Vagina (tissue), 2 donors: ENCODE data around the gene KRTDAP. TPM values are rescaled to one million over a fixed set of nuclear protein-coding genes. Genes with fewer than 3 reads are reported as not detected.

ENCODE experiments used
- DNase-seq, 2 donors: peaks; one replicate each; pipeline ENCODE4 v3.0.0-alpha.2; 2017; ENCODE audit errors: extremely low spot score in 2 of 2
- H3K27ac ChIP-seq: fragments of 200-600 bp; sonication (generic); one replicate; pipeline ENCODE4 v1.5.1; 2019
- H3K27me3 ChIP-seq: fragments of 200-600 bp; sonication (generic); one replicate; pipeline ENCODE4 v1.5.1; 2019
- H3K36me3 ChIP-seq, 2 donors: fragments of 200-600 bp; sonication (generic); one replicate each; pipeline ENCODE4 v1.5.1; 2017 to 2019
- H3K4me1 ChIP-seq: fragments of 200-600 bp; sonication (generic); one replicate; pipeline ENCODE4 v1.5.1; 2019
- H3K4me3 ChIP-seq, 2 donors: fragments of 200-600 bp; sonication (generic); 1 replicate in 1 of 2; 2 replicates in 1 of 2; pipeline ENCODE4 v1.5.1; 2016 to 2019
- H3K9me3 ChIP-seq: fragments of 200-600 bp; sonication (generic); one replicate; pipeline ENCODE4 v1.5.1; 2019
- CTCF ChIP-seq, 3 experiments: fragments of 450-650 bp in 2 of 3; fragments of 200-600 bp in 1 of 3; sonication (generic) in 1 of 3; IDR thresholded peaks; one replicate each; pipeline ENCODE4 v1.5.1; 2017 to 2019; ENCODE audit warnings: antibody characterized with exemption in 3 of 3, mild to moderate bottlenecking in 2 of 3, moderate library complexity in 2 of 3
- POLR2A ChIP-seq, 2 donors: fragments of 450-650 bp; IDR thresholded peaks; one replicate each; pipeline ENCODE4 v1.6.1; 2017; ENCODE audit warnings: antibody characterized with exemption in 2 of 2, mild to moderate bottlenecking in 2 of 2, moderate library complexity in 2 of 2
- POLR2AphosphoS5 ChIP-seq, 2 donors: sonication (generic); formaldehyde crosslinking; IDR thresholded peaks; one replicate each; pipeline ENCODE4 v1.9.0; 2017; ENCODE audit warnings: antibody characterized with exemption in 2 of 2, mild to moderate bottlenecking in 2 of 2, low read depth in 1 of 2; ENCODE audit not compliant: insufficient read depth in 1 of 2
- intact Hi-C: fragments of 100-400 bp; cut with DNase I; formaldehyde crosslinking; loops from one replicate; pipeline ENCODE4 v1.15.1; 2023
- total RNA-seq: library from RNA; depleted of rRNA; stranded (reverse); fragments of >200 nt; gene quantifications from one replicate; pipeline ENCODE4 v1.2.3, GENCODE V29; 2016

KRTDAP gene
- total RNA-seq, 1 donor from 2014 or later: 687 TPM

- no peak for DNase-seq
- Histone ChIP-seq H3K9me3 (no peaks in the 10 kb centered on the region), H3K27ac (no peak overlapping the region), H3K36me3 (no peaks in the 10 kb centered on the region), H3K4me3 (no peak overlapping the region), H3K4me1 (peaks cover 14% of the 10 kb centered on the region), H3K27me3 (no peaks in the 10 kb centered on the region)
- intact Hi-C loops: no loop called here
- TF ChIP-seq POLR2AphosphoS5 (IDR thresholded peaks at IDR 0.05; ENCODE audit: insufficient read depth in 1 of 2, low read depth in 1 of 2) (no peak), POLR2A (IDR thresholded peaks at IDR 0.05) (no peak), CTCF (IDR thresholded peaks at IDR 0.05) (no peak)
These were observed 41.0 kb upstream of the KRTDAP start for GRCh38 chr19:35531291-35531690.

- Histone ChIP-seq H3K27me3 (no peaks in the 10 kb centered on the region), H3K4me1 (peaks cover 14% of the 10 kb centered on the region), H3K4me3 (no peak overlapping the region), H3K36me3 (no peaks in the 10 kb centered on the region), H3K27ac (no peak overlapping the region), H3K9me3 (no peaks in the 10 kb centered on the region)
- TF ChIP-seq POLR2A (IDR thresholded peaks at IDR 0.05) (no peak), POLR2AphosphoS5 (IDR thresholded peaks at IDR 0.05; ENCODE audit: insufficient read depth in 1 of 2, low read depth in 1 of 2) (no peak), CTCF (IDR thresholded peaks at IDR 0.05) (no peak)
- no peak for DNase-seq
- intact Hi-C loops: no loop called here
These were observed 39.3 kb upstream of the KRTDAP start for GRCh38 chr19:35529241-35530218.

GRCh38 chr19:35528218-35529038 lies 38.2 kb upstream of the KRTDAP start, which contains the start of gene SBSN:
TSS of gene SBSN (minus strand) at chr19:35528311. CDS start at chr19:35528281, 30 bp downstream.
- intact Hi-C loops: no loop called here
- H3K4me3 ChIP-seq: peak within 1 kb of the TSS in 1 of 2 donors; percentile 23
- no peaks in the 10 kb centered on the region for H3K36me3 ChIP-seq
- DNase-seq: no peak
- peaks cover 3% of the 10 kb centered on the region for H3K4me1 ChIP-seq
- TF ChIP-seq POLR2AphosphoS5 (IDR thresholded peaks at IDR 0.05; ENCODE audit: insufficient read depth in 1 of 2, low read depth in 1 of 2) (peak in 1 of 2 donors; percentile 43), POLR2A (IDR thresholded peaks at IDR 0.05) (no peak)
- H3K9me3 ChIP-seq: no peaks in the 10 kb centered on the region
- H3K27ac ChIP-seq: no peak within 1 kb of the TSS
- H3K27me3 ChIP-seq: no peaks in the 10 kb centered on the region

GRCh38 chr19:35525873-35526272 lies 35.6 kb upstream of the KRTDAP start:
- peak overlapping the region in 1 of 2 donors; percentile 23 for H3K4me3 ChIP-seq
- H3K27ac ChIP-seq: no peak overlapping the region
- intact Hi-C loops: no loop called here
- TF ChIP-seq CTCF (IDR thresholded peaks at IDR 0.05): no peak
- TF ChIP-seq POLR2A (IDR thresholded peaks at IDR 0.05): no peak
- no peak for TF ChIP-seq POLR2AphosphoS5 (IDR thresholded peaks at IDR 0.05; ENCODE audit: insufficient read depth in 1 of 2, low read depth in 1 of 2)
- DNase-seq: no peak
- no peaks in the 10 kb centered on the region for H3K4me1 ChIP-seq
- no peaks in the 10 kb centered on the region for H3K27me3 ChIP-seq
- H3K36me3 ChIP-seq: no peaks in the 10 kb centered on the region
- no peaks in the 10 kb centered on the region for H3K9me3 ChIP-seq

- DNase-seq: no peak
- H3K9me3 ChIP-seq: no peaks in the 10 kb centered on the region
- no peaks in the 10 kb centered on the region for H3K36me3 ChIP-seq
- intact Hi-C loops: no loop called here
- TF ChIP-seq POLR2AphosphoS5 (IDR thresholded peaks at IDR 0.05; ENCODE audit: insufficient read depth in 1 of 2, low read depth in 1 of 2): no peak
- no peak for TF ChIP-seq POLR2A (IDR thresholded peaks at IDR 0.05)
- no peak for TF ChIP-seq CTCF (IDR thresholded peaks at IDR 0.05)
- H3K27me3 ChIP-seq: no peaks in the 10 kb centered on the region
- no peak overlapping the region for H3K4me3 ChIP-seq
- H3K27ac ChIP-seq: no peak overlapping the region
- peaks cover 2% of the 10 kb centered on the region for H3K4me1 ChIP-seq
These were observed 34.0 kb upstream of the KRTDAP start for GRCh38 chr19:35524181-35524837.
